ENCODE measurements around the gene UBE2D3. TPM values are rescaled to one million over a fixed set of nuclear protein-coding genes. Genes with fewer than 3 reads are reported as not detected.

UBE2D3 gene
- polyA plus RNA-seq, 2 of the 4 experiments (the other 2 are of a cell fraction): 186 to 338 TPM

DNA sequence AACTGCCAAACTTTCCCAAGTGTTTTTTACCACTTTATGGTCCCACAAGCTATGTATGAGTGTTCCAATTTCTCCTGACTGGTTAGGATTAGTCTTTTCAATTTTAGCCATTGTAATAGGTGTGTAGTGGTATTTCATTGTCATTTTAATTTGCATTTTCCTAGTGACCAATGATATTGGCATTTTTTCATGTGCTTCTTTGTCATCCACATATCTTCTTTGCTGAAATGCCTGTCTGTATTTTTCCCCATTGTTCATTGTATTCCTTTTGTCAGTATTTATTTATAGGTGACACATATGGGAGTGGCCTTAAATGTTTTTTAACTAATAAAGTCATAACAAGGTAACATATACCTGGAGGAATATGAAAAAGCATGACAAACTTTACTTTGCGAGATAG lies 9.2 kb upstream of the UBE2D3 start:
- no peak for ATAC-seq
- Histone ChIP-seq H3K4me2 (no peak overlapping the region), H3K9me3 (no peaks in the 10 kb centered on the region), H3K27ac (no peak overlapping the region), H3K4me1 (no peaks in the 10 kb centered on the region), H3K4me3 (no peak overlapping the region)
- no peak for DNase-seq (ENCODE audit: low read depth in 1 of 2, low spot score in 1 of 2)
- POLR2A ChIA-PET: no interaction called here
- 92% methylated on average over 1 of the region's 1 CpG for WGBS (ENCODE audit: missing lambda C conversion rate)
- FAIRE-seq: no peak
- TF ChIP-seq KDM1A (IDR thresholded peaks at IDR 0.05; ENCODE audit: low read depth) (no peak), TFCP2L1 (CRISPR knock-in tag; IDR thresholded peaks at IDR 0.05) (no peak), CBX2 (IDR thresholded peaks at IDR 0.05; ENCODE audit: borderline replicate concordance, low read depth) (no peak), EP300 (IDR thresholded peaks at IDR 0.05) (no peak), SREBF2 (IDR thresholded peaks at IDR 0.05) (no peak), ZFP36 (IDR thresholded peaks at IDR 0.05; ENCODE audit: borderline replicate concordance, partially characterized antibody) (no peak), HDAC2 (IDR thresholded peaks at IDR 0.05) (no peak), RARB (CRISPR knock-in tag; IDR thresholded peaks at IDR 0.05) (no peak), MAZ (IDR thresholded peaks at IDR 0.05; ENCODE audit: borderline replicate concordance, low read depth, low read length) (no peak), MYC (IDR thresholded peaks at IDR 0.05; ENCODE audit: borderline replicate concordance, low read length) (no peak), POLR2AphosphoS2 (conservative IDR thresholded peaks at IDR 0.05; ENCODE audit: low read length) (no peak), SMC3 (IDR thresholded peaks at IDR 0.05) (no peak)
- TF ChIP-seq, protein P1, sequence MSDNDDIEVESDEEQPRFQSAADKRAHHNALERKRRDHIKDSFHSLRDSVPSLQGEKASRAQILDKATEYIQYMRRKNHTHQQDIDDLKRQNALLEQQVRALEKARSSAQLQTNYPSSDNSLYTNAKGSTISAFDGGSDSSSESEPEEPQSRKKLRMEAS (IDR thresholded peaks at IDR 0.05): no peak
- TF ChIP-seq, protein P2, sequence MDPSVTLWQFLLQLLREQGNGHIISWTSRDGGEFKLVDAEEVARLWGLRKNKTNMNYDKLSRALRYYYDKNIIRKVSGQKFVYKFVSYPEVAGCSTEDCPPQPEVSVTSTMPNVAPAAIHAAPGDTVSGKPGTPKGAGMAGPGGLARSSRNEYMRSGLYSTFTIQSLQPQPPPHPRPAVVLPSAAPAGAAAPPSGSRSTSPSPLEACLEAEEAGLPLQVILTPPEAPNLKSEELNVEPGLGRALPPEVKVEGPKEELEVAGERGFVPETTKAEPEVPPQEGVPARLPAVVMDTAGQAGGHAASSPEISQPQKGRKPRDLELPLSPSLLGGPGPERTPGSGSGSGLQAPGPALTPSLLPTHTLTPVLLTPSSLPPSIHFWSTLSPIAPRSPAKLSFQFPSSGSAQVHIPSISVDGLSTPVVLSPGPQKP (IDR thresholded peaks at IDR 0.05; ENCODE audit: low read depth, low read length): no peak
- TF ChIP-seq, protein P3, sequence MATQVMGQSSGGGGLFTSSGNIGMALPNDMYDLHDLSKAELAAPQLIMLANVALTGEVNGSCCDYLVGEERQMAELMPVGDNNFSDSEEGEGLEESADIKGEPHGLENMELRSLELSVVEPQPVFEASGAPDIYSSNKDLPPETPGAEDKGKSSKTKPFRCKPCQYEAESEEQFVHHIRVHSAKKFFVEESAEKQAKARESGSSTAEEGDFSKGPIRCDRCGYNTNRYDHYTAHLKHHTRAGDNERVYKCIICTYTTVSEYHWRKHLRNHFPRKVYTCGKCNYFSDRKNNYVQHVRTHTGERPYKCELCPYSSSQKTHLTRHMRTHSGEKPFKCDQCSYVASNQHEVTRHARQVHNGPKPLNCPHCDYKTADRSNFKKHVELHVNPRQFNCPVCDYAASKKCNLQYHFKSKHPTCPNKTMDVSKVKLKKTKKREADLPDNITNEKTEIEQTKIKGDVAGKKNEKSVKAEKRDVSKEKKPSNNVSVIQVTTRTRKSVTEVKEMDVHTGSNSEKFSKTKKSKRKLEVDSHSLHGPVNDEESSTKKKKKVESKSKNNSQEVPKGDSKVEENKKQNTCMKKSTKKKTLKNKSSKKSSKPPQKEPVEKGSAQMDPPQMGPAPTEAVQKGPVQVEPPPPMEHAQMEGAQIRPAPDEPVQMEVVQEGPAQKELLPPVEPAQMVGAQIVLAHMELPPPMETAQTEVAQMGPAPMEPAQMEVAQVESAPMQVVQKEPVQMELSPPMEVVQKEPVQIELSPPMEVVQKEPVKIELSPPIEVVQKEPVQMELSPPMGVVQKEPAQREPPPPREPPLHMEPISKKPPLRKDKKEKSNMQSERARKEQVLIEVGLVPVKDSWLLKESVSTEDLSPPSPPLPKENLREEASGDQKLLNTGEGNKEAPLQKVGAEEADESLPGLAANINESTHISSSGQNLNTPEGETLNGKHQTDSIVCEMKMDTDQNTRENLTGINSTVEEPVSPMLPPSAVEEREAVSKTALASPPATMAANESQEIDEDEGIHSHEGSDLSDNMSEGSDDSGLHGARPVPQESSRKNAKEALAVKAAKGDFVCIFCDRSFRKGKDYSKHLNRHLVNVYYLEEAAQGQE (IDR thresholded peaks at IDR 0.05): no peak
- TF ChIP-seq, protein P4, sequence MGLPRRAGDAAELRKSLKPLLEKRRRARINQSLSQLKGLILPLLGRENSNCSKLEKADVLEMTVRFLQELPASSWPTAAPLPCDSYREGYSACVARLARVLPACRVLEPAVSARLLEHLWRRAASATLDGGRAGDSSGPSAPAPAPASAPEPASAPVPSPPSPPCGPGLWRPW (IDR thresholded peaks at IDR 0.05): no peak
- TF ChIP-seq, protein P5, sequence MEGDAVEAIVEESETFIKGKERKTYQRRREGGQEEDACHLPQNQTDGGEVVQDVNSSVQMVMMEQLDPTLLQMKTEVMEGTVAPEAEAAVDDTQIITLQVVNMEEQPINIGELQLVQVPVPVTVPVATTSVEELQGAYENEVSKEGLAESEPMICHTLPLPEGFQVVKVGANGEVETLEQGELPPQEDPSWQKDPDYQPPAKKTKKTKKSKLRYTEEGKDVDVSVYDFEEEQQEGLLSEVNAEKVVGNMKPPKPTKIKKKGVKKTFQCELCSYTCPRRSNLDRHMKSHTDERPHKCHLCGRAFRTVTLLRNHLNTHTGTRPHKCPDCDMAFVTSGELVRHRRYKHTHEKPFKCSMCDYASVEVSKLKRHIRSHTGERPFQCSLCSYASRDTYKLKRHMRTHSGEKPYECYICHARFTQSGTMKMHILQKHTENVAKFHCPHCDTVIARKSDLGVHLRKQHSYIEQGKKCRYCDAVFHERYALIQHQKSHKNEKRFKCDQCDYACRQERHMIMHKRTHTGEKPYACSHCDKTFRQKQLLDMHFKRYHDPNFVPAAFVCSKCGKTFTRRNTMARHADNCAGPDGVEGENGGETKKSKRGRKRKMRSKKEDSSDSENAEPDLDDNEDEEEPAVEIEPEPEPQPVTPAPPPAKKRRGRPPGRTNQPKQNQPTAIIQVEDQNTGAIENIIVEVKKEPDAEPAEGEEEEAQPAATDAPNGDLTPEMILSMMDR (IDR thresholded peaks at IDR 0.05): no peak
- TF ChIP-seq, protein P6, sequence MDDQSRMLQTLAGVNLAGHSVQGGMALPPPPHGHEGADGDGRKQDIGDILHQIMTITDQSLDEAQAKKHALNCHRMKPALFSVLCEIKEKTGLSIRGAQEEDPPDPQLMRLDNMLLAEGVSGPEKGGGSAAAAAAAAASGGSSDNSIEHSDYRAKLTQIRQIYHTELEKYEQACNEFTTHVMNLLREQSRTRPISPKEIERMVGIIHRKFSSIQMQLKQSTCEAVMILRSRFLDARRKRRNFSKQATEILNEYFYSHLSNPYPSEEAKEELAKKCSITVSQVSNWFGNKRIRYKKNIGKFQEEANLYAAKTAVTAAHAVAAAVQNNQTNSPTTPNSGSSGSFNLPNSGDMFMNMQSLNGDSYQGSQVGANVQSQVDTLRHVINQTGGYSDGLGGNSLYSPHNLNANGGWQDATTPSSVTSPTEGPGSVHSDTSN (IDR thresholded peaks at IDR 0.05): no peak
- CTCF ChIA-PET: interaction anchor here (0.6 kb wide), 1 partner anchor 14 kb away, joined by 3 read pairs; no protein-coding TSS in a partner anchor

DNA sequence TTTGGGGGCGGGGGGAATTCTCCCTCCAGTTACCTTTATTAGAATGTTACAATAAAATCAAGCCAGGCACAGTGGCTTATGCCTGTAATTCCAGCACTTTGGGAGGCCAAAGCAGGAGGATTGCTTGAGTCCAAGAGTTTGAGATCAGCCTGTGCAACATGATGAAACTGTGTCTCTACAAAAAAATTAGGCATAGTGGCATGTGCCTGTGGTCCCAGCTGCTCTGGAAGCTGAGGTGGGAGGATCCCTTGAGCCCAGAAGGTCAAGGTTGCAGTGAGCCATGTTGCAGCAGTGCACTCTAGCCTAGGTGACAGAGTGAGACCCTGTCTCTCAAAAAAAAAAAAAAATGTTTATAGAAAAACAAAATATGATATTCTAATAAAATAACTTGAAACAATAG lies 5.3 kb upstream of the UBE2D3 start:
- no peak for DNase-seq (ENCODE audit: low read depth in 1 of 2, low spot score in 1 of 2)
- ChIA-PET POLR2A (no interaction called here), CTCF (no interaction called here)
- no peak for ATAC-seq
- no peak for FAIRE-seq
- H3K4me3 ChIP-seq: no peak overlapping the region
- H3K4me1 ChIP-seq: peaks cover 7% of the 10 kb centered on the region
- WGBS (ENCODE audit: missing lambda C conversion rate): 94% methylated on average over 1 of the region's 1 CpG
- H3K4me2 ChIP-seq: no peak overlapping the region
- H3K27ac ChIP-seq: no peak overlapping the region
- H3K9me3 ChIP-seq: no peaks in the 10 kb centered on the region
- no peak for TF ChIP-seq RCOR1 (IDR thresholded peaks at IDR 0.05; ENCODE audit: low read depth, low read length)
- TF ChIP-seq NFE2L2 (conservative IDR thresholded peaks at IDR 0.05; ENCODE audit: low read length): no peak
- TF ChIP-seq ZSCAN20 (CRISPR knock-in tag; IDR thresholded peaks at IDR 0.05): no peak
- no peak for TF ChIP-seq NPAS2 (CRISPR knock-in tag; IDR thresholded peaks at IDR 0.05; ENCODE audit: borderline replicate concordance)
- TF ChIP-seq, protein P7, sequence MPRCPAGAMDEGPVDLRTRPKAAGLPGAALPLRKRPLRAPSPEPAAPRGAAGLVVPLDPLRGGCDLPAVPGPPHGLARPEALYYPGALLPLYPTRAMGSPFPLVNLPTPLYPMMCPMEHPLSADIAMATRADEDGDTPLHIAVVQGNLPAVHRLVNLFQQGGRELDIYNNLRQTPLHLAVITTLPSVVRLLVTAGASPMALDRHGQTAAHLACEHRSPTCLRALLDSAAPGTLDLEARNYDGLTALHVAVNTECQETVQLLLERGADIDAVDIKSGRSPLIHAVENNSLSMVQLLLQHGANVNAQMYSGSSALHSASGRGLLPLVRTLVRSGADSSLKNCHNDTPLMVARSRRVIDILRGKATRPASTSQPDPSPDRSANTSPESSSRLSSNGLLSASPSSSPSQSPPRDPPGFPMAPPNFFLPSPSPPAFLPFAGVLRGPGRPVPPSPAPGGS (IDR thresholded peaks at IDR 0.05): no peak
- TF ChIP-seq, protein P8, sequence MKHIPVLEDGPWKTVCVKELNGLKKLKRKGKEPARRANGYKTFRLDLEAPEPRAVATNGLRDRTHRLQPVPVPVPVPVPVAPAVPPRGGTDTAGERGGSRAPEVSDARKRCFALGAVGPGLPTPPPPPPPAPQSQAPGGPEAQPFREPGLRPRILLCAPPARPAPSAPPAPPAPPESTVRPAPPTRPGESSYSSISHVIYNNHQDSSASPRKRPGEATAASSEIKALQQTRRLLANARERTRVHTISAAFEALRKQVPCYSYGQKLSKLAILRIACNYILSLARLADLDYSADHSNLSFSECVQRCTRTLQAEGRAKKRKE (CRISPR knock-in tag; IDR thresholded peaks at IDR 0.05; ENCODE audit: low read depth): no peak
- no peak for TF ChIP-seq SMC3 (IDR thresholded peaks at IDR 0.05)
- no peak for TF ChIP-seq ZC3H11A (IDR thresholded peaks at IDR 0.05)
- no peak for TF ChIP-seq ESRRA (IDR thresholded peaks at IDR 0.05; ENCODE audit: borderline replicate concordance, low read length)
- no peak for TF ChIP-seq SREBF2 (IDR thresholded peaks at IDR 0.05)
- no peak for TF ChIP-seq GATA3 (IDR thresholded peaks at IDR 0.05; ENCODE audit: borderline replicate concordance)
- TF ChIP-seq HEYL (CRISPR knock-in tag; IDR thresholded peaks at IDR 0.05): no peak

Data from A549 (cell line).